Panc1 (cell line): Measurements from ENCODE around the gene MAPT. TPM values are rescaled to one million over a fixed set of nuclear protein-coding genes. Genes with fewer than 3 reads are reported as not detected.

Source experiments
- ATAC-seq: fragments of 200-7000 bp; cut with Tn5 transposase; 2 replicates; pipeline ENCODE4 v1.9.1; 2020; ENCODE audit warnings: mild to moderate bottlenecking, moderate library complexity
- BruUV-seq: library from RNA; stranded (reverse); fragments of 400-500 nt; replicated peaks from 2 replicates; lab custom pipeline; 2021; lab: Mats Ljungman, UMichigan
- CTCF ChIA-PET: fragments of 300-600 bp; sonication (Branson Sonifier 250); formaldehyde crosslinking; loops from one replicate; lab custom pipeline; 2022; ENCODE audit warnings: antibody characterized with exemption; lab: Charles Lee
- POLR2A ChIA-PET: fragments of 300-600 bp; sonication (Branson Sonifier 250); formaldehyde crosslinking; loops from one replicate; lab custom pipeline; 2022; ENCODE audit warnings: antibody characterized with exemption; lab: Charles Lee
- DNase-seq: peaks from one replicate; pipeline ENCODE4 v3.0.0-alpha.2; 2010; ENCODE audit warnings: low read depth, low spot score
- H3K27ac ChIP-seq: 2 replicates; pipeline ENCODE4 v1.5.1; 2011; ENCODE audit warnings: mild to moderate bottlenecking, low read length, inconsistent platforms
- H3K27me3 ChIP-seq: fragments of 200-500 bp; sonication (Bioruptor generic); 2 replicates; pipeline ENCODE4 v1.6.0; 2014; ENCODE audit warnings: low read length, inconsistent platforms; ENCODE audit not compliant: control insufficient read depth, insufficient read depth
- H3K36me3 ChIP-seq: fragments of 200-500 bp; sonication (Bioruptor generic); 2 replicates; pipeline ENCODE4 v1.5.1; 2014; ENCODE audit warnings: inconsistent platforms, mild to moderate bottlenecking, low read length, moderate library complexity; ENCODE audit not compliant: control insufficient read depth, insufficient read depth
- H3K4me1 ChIP-seq: 2 replicates; pipeline ENCODE4 v1.5.1; 2011; ENCODE audit warnings: inconsistent platforms, mild to moderate bottlenecking, low read length, moderate library complexity; ENCODE audit not compliant: control insufficient read depth, insufficient read depth
- H3K4me3 ChIP-seq, 2 experiments: 2 replicates each; pipeline ENCODE4 v1.5.1; 2011 to 2012; ENCODE audit warnings: low read depth in 2 of 2, low read length in 2 of 2, mild to moderate bottlenecking in 2 of 2, inconsistent platforms in 1 of 2, moderate library complexity in 1 of 2
- H3K9me3 ChIP-seq: fragments of 200-500 bp; sonication (Bioruptor generic); 2 replicates; pipeline ENCODE4 v1.5.1; 2014; ENCODE audit warnings: low read depth, mild to moderate bottlenecking, inconsistent platforms, low read length, moderate library complexity; ENCODE audit not compliant: control insufficient read depth, insufficient read depth
- POLR2AphosphoS5 ChIP-seq: IDR thresholded peaks from 2 replicates; pipeline ENCODE4 v1.6.1; 2012; ENCODE audit warnings: mild to moderate bottlenecking, low read depth, low read length, moderate library complexity
- SIN3A ChIP-seq: IDR thresholded peaks from 2 replicates; pipeline ENCODE4 v1.6.1; 2012; ENCODE audit warnings: low read depth, mild to moderate bottlenecking, low read length, moderate library complexity, borderline replicate concordance; ENCODE audit not compliant: insufficient read depth
- TCF7L2 ChIP-seq: IDR thresholded peaks from 2 replicates; pipeline ENCODE4 v1.6.1; 2011; ENCODE audit warnings: mild to moderate bottlenecking, low read depth, low read length, inconsistent platforms
- in situ Hi-C: cut with HindIII; loops from 2 replicates; pipeline ENCODE4 v1.10.0; 2016; ENCODE audit warnings: low sequenced_read_pairs, low pct_unique_long_range_greater_than_20kb
- intact Hi-C: fragments of 100-400 bp; cut with micrococcal nuclease; formaldehyde crosslinking; loops from one replicate; pipeline ENCODE4 v1.10.0; 2022; ENCODE audit not compliant: unreplicated experiment
- total RNA-seq: library from RNA; stranded (reverse); gene quantifications from one replicate; pipeline ENCODE4 v1.2.1, GENCODE V29; 2021; ENCODE audit not compliant: unreplicated experiment
- TF ChIP-seq, protein P1 (sequence below): fragments of 450-650 bp; IDR thresholded peaks from 2 replicates; pipeline ENCODE4 v1.5.1; 2017; ENCODE audit warnings: mild to moderate bottlenecking
- TF ChIP-seq, protein P2 (sequence below), 2 experiments: IDR thresholded peaks; 2 replicates each; pipeline ENCODE4 v1.6.1; 2011 to 2012; ENCODE audit warnings: low read depth in 2 of 2, control low read depth in 1 of 2, low read length in 1 of 2, mild to moderate bottlenecking in 1 of 2, moderate library complexity in 1 of 2; ENCODE audit not compliant: insufficient read depth in 1 of 2

Gene MAPT
- total RNA-seq, 1 experiment from 2014 or later = 0.59 TPM

DNA sequence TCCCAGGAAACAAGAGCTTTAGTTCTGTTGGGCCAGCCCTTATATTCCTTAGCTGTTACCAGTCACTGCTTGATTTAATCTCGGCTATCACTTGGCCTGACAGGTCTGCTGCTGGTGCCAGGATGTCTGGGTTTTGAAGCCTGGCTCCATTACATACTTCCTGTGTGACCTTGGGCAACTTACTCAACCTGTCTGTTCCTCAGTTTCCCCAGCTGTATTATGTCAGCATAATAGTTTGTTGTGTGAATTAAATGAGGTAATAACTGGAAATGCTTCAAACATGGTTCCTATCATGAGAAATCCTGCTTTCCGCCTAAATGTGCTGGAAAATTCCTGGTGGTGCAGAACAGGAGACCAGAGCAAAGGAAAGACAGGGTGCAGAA lies 54.1 kb downstream of the MAPT start:
- ChIA-PET POLR2A (interaction anchor here (0.6 kb wide), 1 partner anchor 15 kb away, joined by 5 read pairs; no protein-coding TSS in a partner anchor), CTCF (interaction anchor here (1.3 kb wide), 1 partner anchor 14 kb away, joined by 4 read pairs; no protein-coding TSS in a partner anchor)
- Histone ChIP-seq H3K4me1 (peaks cover 6% of the 10 kb centered on the region; the same call in 1 of the 2 replicates), H3K36me3 (no peaks in the 10 kb centered on the region), H3K9me3 (no peaks in the 10 kb centered on the region), H3K27ac (peak overlapping the region; percentile 91), H3K4me3 (peak overlapping the region; percentile 16 to 46; a peak in 3 of 4 replicates), H3K27me3 (no peaks in the 10 kb centered on the region)
- no peak for DNase-seq
- no peak for ATAC-seq
- in situ Hi-C loops (no loop called here), intact Hi-C loops (no loop called here)
- TF ChIP-seq, protein P1, sequence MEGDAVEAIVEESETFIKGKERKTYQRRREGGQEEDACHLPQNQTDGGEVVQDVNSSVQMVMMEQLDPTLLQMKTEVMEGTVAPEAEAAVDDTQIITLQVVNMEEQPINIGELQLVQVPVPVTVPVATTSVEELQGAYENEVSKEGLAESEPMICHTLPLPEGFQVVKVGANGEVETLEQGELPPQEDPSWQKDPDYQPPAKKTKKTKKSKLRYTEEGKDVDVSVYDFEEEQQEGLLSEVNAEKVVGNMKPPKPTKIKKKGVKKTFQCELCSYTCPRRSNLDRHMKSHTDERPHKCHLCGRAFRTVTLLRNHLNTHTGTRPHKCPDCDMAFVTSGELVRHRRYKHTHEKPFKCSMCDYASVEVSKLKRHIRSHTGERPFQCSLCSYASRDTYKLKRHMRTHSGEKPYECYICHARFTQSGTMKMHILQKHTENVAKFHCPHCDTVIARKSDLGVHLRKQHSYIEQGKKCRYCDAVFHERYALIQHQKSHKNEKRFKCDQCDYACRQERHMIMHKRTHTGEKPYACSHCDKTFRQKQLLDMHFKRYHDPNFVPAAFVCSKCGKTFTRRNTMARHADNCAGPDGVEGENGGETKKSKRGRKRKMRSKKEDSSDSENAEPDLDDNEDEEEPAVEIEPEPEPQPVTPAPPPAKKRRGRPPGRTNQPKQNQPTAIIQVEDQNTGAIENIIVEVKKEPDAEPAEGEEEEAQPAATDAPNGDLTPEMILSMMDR = no peak
- no peak for TF ChIP-seq POLR2AphosphoS5
- TF ChIP-seq, protein P2, sequence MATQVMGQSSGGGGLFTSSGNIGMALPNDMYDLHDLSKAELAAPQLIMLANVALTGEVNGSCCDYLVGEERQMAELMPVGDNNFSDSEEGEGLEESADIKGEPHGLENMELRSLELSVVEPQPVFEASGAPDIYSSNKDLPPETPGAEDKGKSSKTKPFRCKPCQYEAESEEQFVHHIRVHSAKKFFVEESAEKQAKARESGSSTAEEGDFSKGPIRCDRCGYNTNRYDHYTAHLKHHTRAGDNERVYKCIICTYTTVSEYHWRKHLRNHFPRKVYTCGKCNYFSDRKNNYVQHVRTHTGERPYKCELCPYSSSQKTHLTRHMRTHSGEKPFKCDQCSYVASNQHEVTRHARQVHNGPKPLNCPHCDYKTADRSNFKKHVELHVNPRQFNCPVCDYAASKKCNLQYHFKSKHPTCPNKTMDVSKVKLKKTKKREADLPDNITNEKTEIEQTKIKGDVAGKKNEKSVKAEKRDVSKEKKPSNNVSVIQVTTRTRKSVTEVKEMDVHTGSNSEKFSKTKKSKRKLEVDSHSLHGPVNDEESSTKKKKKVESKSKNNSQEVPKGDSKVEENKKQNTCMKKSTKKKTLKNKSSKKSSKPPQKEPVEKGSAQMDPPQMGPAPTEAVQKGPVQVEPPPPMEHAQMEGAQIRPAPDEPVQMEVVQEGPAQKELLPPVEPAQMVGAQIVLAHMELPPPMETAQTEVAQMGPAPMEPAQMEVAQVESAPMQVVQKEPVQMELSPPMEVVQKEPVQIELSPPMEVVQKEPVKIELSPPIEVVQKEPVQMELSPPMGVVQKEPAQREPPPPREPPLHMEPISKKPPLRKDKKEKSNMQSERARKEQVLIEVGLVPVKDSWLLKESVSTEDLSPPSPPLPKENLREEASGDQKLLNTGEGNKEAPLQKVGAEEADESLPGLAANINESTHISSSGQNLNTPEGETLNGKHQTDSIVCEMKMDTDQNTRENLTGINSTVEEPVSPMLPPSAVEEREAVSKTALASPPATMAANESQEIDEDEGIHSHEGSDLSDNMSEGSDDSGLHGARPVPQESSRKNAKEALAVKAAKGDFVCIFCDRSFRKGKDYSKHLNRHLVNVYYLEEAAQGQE (IDR thresholded peaks at IDR 0.05; ENCODE audit: insufficient read depth in 1 of 2, low read depth in 2 of 2, low read length in 1 of 2) = no peak
- no peak for TF ChIP-seq TCF7L2
- TF ChIP-seq SIN3A = no peak
- BruUV-seq = no TSS peak

DNA sequence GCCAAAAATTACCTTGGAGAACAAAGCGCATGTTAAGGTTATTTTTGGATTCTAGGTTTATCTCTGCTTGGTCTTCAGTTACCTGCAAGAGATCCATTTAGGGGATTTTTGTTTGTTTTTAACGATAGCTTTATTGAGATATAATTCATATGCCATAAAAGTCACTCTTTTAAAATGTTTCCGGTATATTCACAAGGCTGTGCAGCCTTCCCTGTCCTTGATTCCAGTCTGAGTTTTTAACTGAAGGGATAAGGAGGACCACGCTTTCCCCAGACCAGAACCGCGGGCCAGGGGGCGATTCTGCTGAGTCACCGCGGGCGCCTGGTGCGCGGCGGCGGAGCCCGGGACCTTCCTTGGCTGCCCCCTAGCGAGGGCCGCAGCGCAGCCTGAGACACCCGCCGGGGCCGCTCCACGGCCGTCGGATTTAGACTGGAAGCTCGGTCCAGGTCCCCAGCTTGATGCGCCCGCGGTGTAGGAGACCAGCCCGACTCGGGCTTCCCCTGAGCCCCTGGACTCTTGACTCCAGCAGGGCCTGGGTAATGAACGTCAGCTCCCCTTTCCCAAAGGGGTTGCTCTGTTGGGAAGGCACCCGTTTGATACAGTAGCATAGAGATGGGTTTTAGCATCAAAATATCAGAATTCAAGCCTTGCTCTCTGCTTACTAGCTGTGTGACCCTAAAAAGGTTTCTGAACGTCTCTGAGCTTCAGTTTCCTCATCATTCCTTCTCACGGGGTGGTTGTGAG lies 54.7 kb downstream of the MAPT start:
- Histone ChIP-seq H3K9me3 (no peaks in the 10 kb centered on the region), H3K4me1 (peaks cover 6% of the 10 kb centered on the region; the same call in 1 of the 2 replicates), H3K4me3 (peak overlapping the region; percentile 16 to 46), H3K36me3 (no peaks in the 10 kb centered on the region), H3K27ac (peak overlapping the region; percentile 91), H3K27me3 (no peaks in the 10 kb centered on the region)
- no peak for DNase-seq
- peak; percentile 97 for ATAC-seq
- CTCF ChIA-PET = interaction anchor here (0.6 to 1.3 kb wide), 4 partner anchors 15 to 586 kb away, joined by 3 to 10 read pairs (median 4); no protein-coding TSS in a partner anchor
- no TSS peak for BruUV-seq
- intact Hi-C loops = no loop called here
- in situ Hi-C loops = no loop called here
- TF ChIP-seq TCF7L2 = no peak
- no peak for TF ChIP-seq SIN3A
- TF ChIP-seq, protein P2 (IDR thresholded peaks at IDR 0.05; ENCODE audit: insufficient read depth in 1 of 2, low read depth in 2 of 2, low read length in 1 of 2) = no peak
- TF ChIP-seq POLR2AphosphoS5 = no peak
- TF ChIP-seq, protein P1 = peak; percentile 90
- POLR2A ChIA-PET = interaction anchor here (0.6 kb wide), 1 partner anchor 15 kb away, joined by 5 read pairs; no protein-coding TSS in a partner anchor
